ENCODE data around the gene PLEKHO1. TPM values are rescaled to one million over a fixed set of nuclear protein-coding genes. Genes with fewer than 3 reads are reported as not detected.

PLEKHO1 gene
- total RNA-seq, 1 experiment from 2014 or later, result 2.1 TPM

DNA sequence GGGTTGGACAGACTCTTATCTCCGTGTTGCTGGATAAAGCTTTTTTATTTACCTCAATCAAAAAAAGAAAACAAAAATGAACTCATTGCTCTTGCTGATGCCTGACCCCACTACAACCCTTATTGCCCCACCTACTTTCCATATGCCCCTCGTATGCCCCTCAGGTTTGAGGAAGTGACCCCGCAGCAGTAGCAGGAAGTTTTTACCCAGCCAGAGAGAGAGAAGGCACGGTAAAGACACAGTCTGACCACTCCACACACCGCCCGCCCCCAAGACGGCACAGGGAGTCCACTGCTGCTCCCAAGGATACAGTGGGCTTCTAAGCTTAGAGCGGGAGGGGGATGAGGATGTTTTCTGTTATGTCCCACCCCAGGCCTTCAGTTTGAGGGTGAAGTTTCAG, 9.8 kb downstream of the PLEKHO1 start:
- CTCF ChIA-PET, result no interaction called here
- no peak overlapping the region for H3K4me3 Mint-ChIP-seq (ENCODE audit: unreplicated experiment)
- Histone ChIP-seq H3K4me1 (peaks cover 22% of the 10 kb centered on the region), H3K36me3 (ENCODE audit: control insufficient read depth, insufficient read depth, low read length) (no peaks in the 10 kb centered on the region), H3K27me3 (replicated peaks; ENCODE audit: control insufficient read depth, insufficient read depth, low read length) (no peaks in the 10 kb centered on the region), H3K4me3 (ENCODE audit: low read depth, low read length) (no peak overlapping the region), H3K9me3 (no peaks in the 10 kb centered on the region)
- no TSS peak for BruUV-seq (replicated peaks)
- no peak for DNase-seq
- POLR2A ChIA-PET, result no interaction called here
- no peaks in the 10 kb centered on the region for H3K36me3 Mint-ChIP-seq (ENCODE audit: insufficient read depth, unreplicated experiment)
- TF ChIP-seq, protein P1, sequence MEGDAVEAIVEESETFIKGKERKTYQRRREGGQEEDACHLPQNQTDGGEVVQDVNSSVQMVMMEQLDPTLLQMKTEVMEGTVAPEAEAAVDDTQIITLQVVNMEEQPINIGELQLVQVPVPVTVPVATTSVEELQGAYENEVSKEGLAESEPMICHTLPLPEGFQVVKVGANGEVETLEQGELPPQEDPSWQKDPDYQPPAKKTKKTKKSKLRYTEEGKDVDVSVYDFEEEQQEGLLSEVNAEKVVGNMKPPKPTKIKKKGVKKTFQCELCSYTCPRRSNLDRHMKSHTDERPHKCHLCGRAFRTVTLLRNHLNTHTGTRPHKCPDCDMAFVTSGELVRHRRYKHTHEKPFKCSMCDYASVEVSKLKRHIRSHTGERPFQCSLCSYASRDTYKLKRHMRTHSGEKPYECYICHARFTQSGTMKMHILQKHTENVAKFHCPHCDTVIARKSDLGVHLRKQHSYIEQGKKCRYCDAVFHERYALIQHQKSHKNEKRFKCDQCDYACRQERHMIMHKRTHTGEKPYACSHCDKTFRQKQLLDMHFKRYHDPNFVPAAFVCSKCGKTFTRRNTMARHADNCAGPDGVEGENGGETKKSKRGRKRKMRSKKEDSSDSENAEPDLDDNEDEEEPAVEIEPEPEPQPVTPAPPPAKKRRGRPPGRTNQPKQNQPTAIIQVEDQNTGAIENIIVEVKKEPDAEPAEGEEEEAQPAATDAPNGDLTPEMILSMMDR (IDR thresholded peaks at IDR 0.05; ENCODE audit: insufficient read depth in 1 of 2, low read depth in 1 of 2, low read length in 1 of 2, severe bottlenecking in 1 of 2, unreplicated experiment in 1 of 2), result no peak
- no peak overlapping the region for H3K27ac Mint-ChIP-seq (ENCODE audit: unreplicated experiment)
- H3K27me3 Mint-ChIP-seq (ENCODE audit: insufficient read depth, unreplicated experiment), result no peaks in the 10 kb centered on the region
- intact Hi-C loops (cut with micrococcal nuclease; ENCODE audit: unreplicated experiment), result no loop called here
- no peaks in the 10 kb centered on the region for H3K9me3 Mint-ChIP-seq (ENCODE audit: unreplicated experiment)
- H3K4me1 Mint-ChIP-seq (ENCODE audit: low read depth, unreplicated experiment), result peaks cover 27% of the 10 kb centered on the region

DNA sequence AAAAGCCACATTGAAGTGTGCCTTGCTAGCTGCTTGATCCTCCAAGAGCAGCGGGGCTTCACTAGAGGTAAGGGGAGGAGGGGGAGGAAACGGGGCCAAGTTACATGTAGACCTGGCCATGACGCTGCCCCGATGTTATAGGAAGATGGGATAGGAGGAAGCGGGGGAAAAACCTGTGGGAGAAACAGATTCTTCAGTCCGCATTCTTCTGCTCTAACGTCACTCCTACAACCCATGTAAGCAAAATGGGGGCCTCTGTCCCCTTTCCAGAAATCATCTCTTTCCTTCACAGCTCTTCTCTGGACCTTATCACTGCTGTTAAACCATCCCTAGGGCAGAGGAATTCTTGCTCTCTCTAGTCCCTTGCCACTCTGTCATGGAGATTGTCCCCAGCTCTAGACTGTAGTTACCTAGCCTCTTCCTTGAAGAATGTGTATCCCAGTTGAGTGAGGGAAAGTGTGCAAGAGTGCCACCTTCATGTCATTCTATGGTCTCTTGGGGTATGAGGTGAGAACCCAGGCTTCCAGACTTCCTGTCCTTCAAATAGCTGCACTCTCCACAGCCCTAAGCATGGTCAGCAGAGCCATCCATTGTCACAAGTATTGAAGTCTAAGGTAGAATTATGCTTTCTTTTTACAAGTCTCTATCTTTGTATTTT, 11.4 kb downstream of the PLEKHO1 start:
- intact Hi-C loops (cut with micrococcal nuclease; ENCODE audit: unreplicated experiment), result no loop called here
- H3K9me3 Mint-ChIP-seq (ENCODE audit: unreplicated experiment), result no peaks in the 10 kb centered on the region
- H3K27me3 Mint-ChIP-seq (ENCODE audit: insufficient read depth, unreplicated experiment), result no peaks in the 10 kb centered on the region
- no TSS peak for BruUV-seq (replicated peaks)
- no peaks in the 10 kb centered on the region for H3K36me3 Mint-ChIP-seq (ENCODE audit: insufficient read depth, unreplicated experiment)
- H3K4me1 Mint-ChIP-seq (ENCODE audit: low read depth, unreplicated experiment), result peaks cover 27% of the 10 kb centered on the region
- no peaks in the 10 kb centered on the region for H3K27me3 ChIP-seq (replicated peaks; ENCODE audit: control insufficient read depth, insufficient read depth, low read length)
- no peaks in the 10 kb centered on the region for H3K36me3 ChIP-seq (ENCODE audit: control insufficient read depth, insufficient read depth, low read length)
- ChIA-PET POLR2A (interaction anchor here (0.6 kb wide), 1 partner anchor 372 kb away, joined by 4 read pairs; no protein-coding TSS in a partner anchor), CTCF (no interaction called here)
- no peak overlapping the region for H3K4me3 Mint-ChIP-seq (ENCODE audit: unreplicated experiment)
- no peak overlapping the region for H3K27ac Mint-ChIP-seq (ENCODE audit: unreplicated experiment)
- peaks cover 29% of the 10 kb centered on the region for H3K4me1 ChIP-seq
- no peaks in the 10 kb centered on the region for H3K9me3 ChIP-seq
- H3K4me3 ChIP-seq (ENCODE audit: low read depth, low read length), result no peak overlapping the region
- DNase-seq, result no peak
- TF ChIP-seq, protein P1 (IDR thresholded peaks at IDR 0.05; ENCODE audit: insufficient read depth in 1 of 2, low read depth in 1 of 2, low read length in 1 of 2, severe bottlenecking in 1 of 2, unreplicated experiment in 1 of 2), result no peak

DNA sequence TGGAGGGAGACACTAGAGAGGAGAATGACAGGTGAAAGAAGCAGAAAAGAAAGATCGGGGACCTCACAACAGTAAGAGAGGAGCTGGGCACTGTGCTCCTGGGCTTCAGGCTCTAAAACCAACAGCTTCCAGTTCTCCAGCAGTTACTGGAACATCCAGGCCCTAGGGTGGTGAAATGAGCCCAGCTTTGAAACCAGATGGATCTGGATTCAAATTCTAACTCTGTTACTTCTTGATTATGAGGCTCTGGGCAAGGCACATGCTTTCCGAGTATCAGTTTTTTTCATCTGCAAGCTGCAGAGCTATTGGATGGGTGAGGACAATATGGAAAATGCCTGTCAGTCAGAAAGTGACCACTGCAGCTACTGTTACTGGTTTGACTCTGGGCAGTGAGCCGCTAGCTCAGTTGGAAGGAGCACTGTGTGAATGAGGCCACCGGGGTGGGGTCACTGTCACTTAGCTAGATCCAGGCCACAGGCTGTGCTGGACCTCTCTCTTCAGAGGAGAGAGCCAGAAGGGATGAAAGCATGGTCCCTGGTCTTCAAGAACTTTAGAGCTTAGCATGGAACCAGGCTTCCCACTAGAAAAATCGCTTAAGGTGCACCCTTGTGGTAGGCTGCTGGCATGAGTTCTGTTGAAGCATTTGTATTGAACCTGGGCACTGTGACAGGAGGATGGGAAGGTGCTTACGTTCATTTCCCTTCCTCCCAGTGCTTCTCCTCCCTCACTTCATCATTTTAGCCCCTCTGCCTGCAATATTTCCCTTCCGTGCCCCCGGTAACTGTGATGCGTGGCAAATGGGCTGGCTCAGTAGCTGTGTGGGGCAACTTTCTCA, 12.2 kb downstream of the PLEKHO1 start:
- no TSS peak for BruUV-seq (replicated peaks)
- Mint-ChIP-seq H3K4me3 (ENCODE audit: unreplicated experiment) (no peak overlapping the region), H3K27ac (ENCODE audit: unreplicated experiment) (peak overlapping the region; percentile 87), H3K9me3 (ENCODE audit: unreplicated experiment) (no peaks in the 10 kb centered on the region), H3K4me1 (ENCODE audit: low read depth, unreplicated experiment) (peaks cover 27% of the 10 kb centered on the region), H3K27me3 (ENCODE audit: insufficient read depth, unreplicated experiment) (no peaks in the 10 kb centered on the region), H3K36me3 (ENCODE audit: insufficient read depth, unreplicated experiment) (no peaks in the 10 kb centered on the region)
- intact Hi-C loops (cut with micrococcal nuclease; ENCODE audit: unreplicated experiment), result loop anchor here (2.0 kb wide), 2 partner anchors 25 to 95 kb away; partner anchors contain the start of gene VPS45
- POLR2A ChIA-PET, result interaction anchor here (0.6 to 1.0 kb wide), 2 partner anchors 95 to 371 kb away, joined by 3 to 4 read pairs; no protein-coding TSS in a partner anchor
- H3K9me3 ChIP-seq, result no peaks in the 10 kb centered on the region
- TF ChIP-seq, protein P1 (IDR thresholded peaks at IDR 0.05; ENCODE audit: insufficient read depth in 1 of 2, low read depth in 1 of 2, low read length in 1 of 2, severe bottlenecking in 1 of 2, unreplicated experiment in 1 of 2), result no peak
- no peak for DNase-seq
- H3K36me3 ChIP-seq (ENCODE audit: control insufficient read depth, insufficient read depth, low read length), result no peaks in the 10 kb centered on the region
- CTCF ChIA-PET, result interaction anchor here (0.9 to 1.3 kb wide), 3 partner anchors 9 to 25 kb away, joined by 3 to 4 read pairs (median 3); no protein-coding TSS in a partner anchor
- H3K27me3 ChIP-seq (replicated peaks; ENCODE audit: control insufficient read depth, insufficient read depth, low read length), result no peaks in the 10 kb centered on the region
- peaks cover 29% of the 10 kb centered on the region for H3K4me1 ChIP-seq
- no peak overlapping the region for H3K4me3 ChIP-seq (ENCODE audit: low read depth, low read length)

Data from Caco-2 (cell line).